Gastroesophageal sphincter (tissue), 4 donors: ENCODE data around the gene MNT. TPM values are rescaled to one million over a fixed set of nuclear protein-coding genes. Genes with fewer than 3 reads are reported as not detected.

Source experiments
- ATAC-seq: fragments of 150-250 bp; one replicate; pipeline ENCODE4 v1.9.1; 2016; ENCODE audit warnings: mild to moderate bottlenecking, moderate library complexity
- H3K27ac ChIP-seq, 4 donors: fragments of 200-600 bp; sonication (generic) in 3 of 4; 1 replicate in 3 of 4; 2 replicates in 1 of 4; pipeline ENCODE4 v1.5.1; 2016 to 2019
- H3K27me3 ChIP-seq: fragments of 200-600 bp; sonication (generic); one replicate; pipeline ENCODE4 v1.5.1; 2019
- H3K36me3 ChIP-seq, 2 donors: fragments of 200-600 bp; sonication (generic); one replicate each; pipeline ENCODE4 v1.5.1; 2019; ENCODE audit warnings: control low read depth in 1 of 2
- H3K4me1 ChIP-seq, 3 donors: fragments of 200-600 bp; sonication (generic); 1 replicate in 2 of 3; 2 replicates in 1 of 3; pipeline ENCODE4 v1.5.1; 2016 to 2019; ENCODE audit warnings: control low read depth in 2 of 3
- H3K4me3 ChIP-seq, 2 donors: fragments of 200-600 bp; sonication (generic); one replicate each; pipeline ENCODE4 v1.5.1; 2019; ENCODE audit warnings: mild to moderate bottlenecking in 1 of 2, moderate library complexity in 1 of 2
- H3K9me3 ChIP-seq, 3 donors: fragments of 200-600 bp; sonication (generic); one replicate each; pipeline ENCODE4 v1.5.1; 2017 to 2019; ENCODE audit warnings: control low read depth in 2 of 3
- EP300 ChIP-seq: sonication (generic); formaldehyde crosslinking; IDR thresholded peaks from one replicate; pipeline ENCODE4 v1.6.1; 2017; ENCODE audit warnings: antibody characterized with exemption, mild to moderate bottlenecking
- POLR2A ChIP-seq, 2 donors: fragments of 450-650 bp; IDR thresholded peaks; one replicate each; pipeline ENCODE4 v1.6.1; 2017; ENCODE audit warnings: antibody characterized with exemption in 2 of 2, mild to moderate bottlenecking in 2 of 2, moderate library complexity in 1 of 2
- POLR2AphosphoS5 ChIP-seq: sonication (generic); formaldehyde crosslinking; IDR thresholded peaks from one replicate; pipeline ENCODE4 v1.6.1; 2017; ENCODE audit warnings: antibody characterized with exemption
- WGBS, 2 donors: methylation state at CpG; one replicate each; pipeline ENCODE4 v1.1.5; 2018; ENCODE audit warnings: low coverage in 1 of 2; 5-methylcytosine and 5-hydroxymethylcytosine counted together
- total RNA-seq, 4 donors: library from RNA; depleted of rRNA; stranded (reverse); fragments of >200 nt; gene quantifications; one replicate each; pipeline ENCODE4 v1.1.0, GENCODE V29; 2016
- TF ChIP-seq, protein P1 (sequence below), 4 experiments: fragments of 200-600 bp in 2 of 4; fragments of 450-650 bp in 2 of 4; sonication (generic) in 1 of 4; IDR thresholded peaks; one replicate each; pipeline ENCODE4 v1.5.1; 2017 to 2019; ENCODE audit warnings: antibody characterized with exemption in 4 of 4, mild to moderate bottlenecking in 2 of 4, moderate library complexity in 2 of 4

The MNT gene
- total RNA-seq, 4 donors from 2014 or later, result 11.8 to 12.7 (median 12.3) TPM

DNA sequence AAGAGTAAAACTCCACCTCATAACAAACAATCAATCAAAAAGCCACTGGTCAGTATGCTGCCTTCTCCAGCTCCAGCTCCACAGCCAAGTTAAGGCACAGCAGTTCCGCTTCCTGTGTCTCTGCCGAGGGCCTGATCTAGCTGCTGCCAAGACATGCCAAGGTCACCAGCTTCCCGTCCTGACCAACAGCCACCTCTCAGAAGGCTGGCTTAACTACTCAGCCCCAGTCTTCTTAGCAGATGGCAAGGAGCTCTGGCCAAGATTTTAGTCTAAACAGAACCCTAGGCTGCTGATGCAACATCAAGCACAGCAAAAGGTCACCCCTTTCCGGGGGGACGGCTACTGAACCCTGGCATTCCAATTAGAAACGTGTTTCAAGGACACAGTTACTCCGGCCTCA lies 17.7 kb upstream of the MNT start:
- peaks cover 0 to 52% (median 12%) of the 10 kb centered on the region in 3 donors for H3K4me1 ChIP-seq
- 10 to 26% methylated on average over 4 of the region's 7 CpGs for WGBS, 2 donors
- TF ChIP-seq, protein P1, sequence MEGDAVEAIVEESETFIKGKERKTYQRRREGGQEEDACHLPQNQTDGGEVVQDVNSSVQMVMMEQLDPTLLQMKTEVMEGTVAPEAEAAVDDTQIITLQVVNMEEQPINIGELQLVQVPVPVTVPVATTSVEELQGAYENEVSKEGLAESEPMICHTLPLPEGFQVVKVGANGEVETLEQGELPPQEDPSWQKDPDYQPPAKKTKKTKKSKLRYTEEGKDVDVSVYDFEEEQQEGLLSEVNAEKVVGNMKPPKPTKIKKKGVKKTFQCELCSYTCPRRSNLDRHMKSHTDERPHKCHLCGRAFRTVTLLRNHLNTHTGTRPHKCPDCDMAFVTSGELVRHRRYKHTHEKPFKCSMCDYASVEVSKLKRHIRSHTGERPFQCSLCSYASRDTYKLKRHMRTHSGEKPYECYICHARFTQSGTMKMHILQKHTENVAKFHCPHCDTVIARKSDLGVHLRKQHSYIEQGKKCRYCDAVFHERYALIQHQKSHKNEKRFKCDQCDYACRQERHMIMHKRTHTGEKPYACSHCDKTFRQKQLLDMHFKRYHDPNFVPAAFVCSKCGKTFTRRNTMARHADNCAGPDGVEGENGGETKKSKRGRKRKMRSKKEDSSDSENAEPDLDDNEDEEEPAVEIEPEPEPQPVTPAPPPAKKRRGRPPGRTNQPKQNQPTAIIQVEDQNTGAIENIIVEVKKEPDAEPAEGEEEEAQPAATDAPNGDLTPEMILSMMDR (IDR thresholded peaks at IDR 0.05), result no peak
- no peak for TF ChIP-seq POLR2A (IDR thresholded peaks at IDR 0.05)
- peak; percentile 96 for TF ChIP-seq POLR2AphosphoS5
- no peak for TF ChIP-seq EP300
- H3K9me3 ChIP-seq, result no peaks in the 10 kb centered on the region
- peaks cover 0 to 37% of the 10 kb centered on the region in 2 donors for H3K36me3 ChIP-seq
- H3K27me3 ChIP-seq, result no peaks in the 10 kb centered on the region
- peak; percentile 64 for ATAC-seq
- peak overlapping the region; percentile 58 to 83 (median 80) for H3K27ac ChIP-seq
- no peak overlapping the region for H3K4me3 ChIP-seq

DNA sequence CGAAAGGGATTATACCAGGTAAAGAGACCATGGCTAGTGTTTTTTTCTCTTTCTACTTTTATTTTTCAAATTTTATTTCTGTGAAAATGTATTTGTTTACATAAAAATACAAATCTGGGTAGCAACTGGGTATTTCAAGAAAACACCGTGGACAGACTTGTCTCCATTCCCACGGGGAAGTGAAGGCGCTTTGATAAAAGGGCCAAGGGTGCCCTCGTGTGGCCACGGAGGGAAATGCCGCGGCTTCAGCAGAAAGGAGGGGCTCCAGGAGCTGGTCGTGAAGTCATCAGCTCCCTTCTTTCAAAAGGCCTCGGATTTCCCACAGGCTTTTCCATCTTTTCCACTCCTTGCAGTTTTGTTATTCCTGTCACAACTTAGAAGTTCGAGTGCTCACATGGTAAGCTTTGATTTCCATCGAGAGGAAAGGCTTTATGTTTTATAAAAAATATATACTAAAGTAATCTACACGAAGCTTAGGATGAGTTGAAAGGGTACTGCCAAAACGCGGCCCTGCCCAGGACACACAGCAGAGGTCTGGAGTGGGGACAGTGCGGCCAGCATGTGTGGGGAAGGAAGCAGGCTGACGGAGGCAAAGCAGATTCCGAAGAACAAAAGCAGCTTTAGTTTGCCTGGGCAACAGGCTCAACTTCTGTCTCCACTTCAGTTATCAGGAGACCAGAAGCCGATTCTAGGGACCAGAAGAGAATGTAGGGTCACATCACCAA lies 15.3 kb upstream of the MNT start:
- WGBS, 2 donors, result 16 to 23% methylated on average over 15 to 18 of the region's 19 CpGs
- H3K9me3 ChIP-seq, result no peaks in the 10 kb centered on the region
- H3K27me3 ChIP-seq, result no peaks in the 10 kb centered on the region
- ATAC-seq, result peak; percentile 83
- H3K4me1 ChIP-seq, result peaks cover 0 to 64% (median 12%) of the 10 kb centered on the region in 3 donors
- H3K4me3 ChIP-seq, result no peak overlapping the region
- peak overlapping the region in 2 of 4 donors; percentile 61 to 70 for H3K27ac ChIP-seq
- H3K36me3 ChIP-seq, result peaks cover 0 to 35% of the 10 kb centered on the region in 2 donors
- TF ChIP-seq EP300 (no peak), POLR2A (IDR thresholded peaks at IDR 0.05) (no peak), POLR2AphosphoS5 (peak; percentile 70)
- TF ChIP-seq, protein P1 (IDR thresholded peaks at IDR 0.05), result peak; percentile 94 to 98 (median 96)

DNA sequence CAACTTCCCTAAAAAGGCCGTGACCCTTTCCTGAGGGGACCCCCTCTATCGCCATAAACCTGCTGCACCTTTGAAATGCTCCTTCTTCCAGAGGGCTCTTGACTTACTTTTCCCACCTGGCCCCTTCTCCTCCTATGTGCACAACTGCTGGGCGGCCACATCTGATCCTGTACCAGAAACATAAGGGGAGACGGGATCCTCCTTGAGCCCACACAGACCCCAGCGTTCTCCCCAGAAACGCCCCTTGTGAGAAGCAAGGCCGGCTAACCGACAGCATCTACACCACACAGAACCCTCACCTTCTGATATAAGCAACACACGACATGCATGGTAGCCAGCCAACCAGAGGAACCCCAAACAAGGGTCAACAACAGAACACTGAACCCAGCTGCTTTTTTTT lies 14.2 kb upstream of the MNT start:
- no peak for ATAC-seq
- Histone ChIP-seq H3K4me3 (no peak overlapping the region), H3K9me3 (no peaks in the 10 kb centered on the region), H3K27ac (no peak overlapping the region), H3K27me3 (no peaks in the 10 kb centered on the region), H3K4me1 (peaks cover 0 to 59% (median 12%) of the 10 kb centered on the region in 3 donors), H3K36me3 (peaks cover 0 to 35% of the 10 kb centered on the region in 2 donors)
- 77 to 100% methylated on average over 1 to 8 of the region's 9 CpGs for WGBS, 2 donors
- TF ChIP-seq POLR2A (IDR thresholded peaks at IDR 0.05) (no peak), POLR2AphosphoS5 (no peak), EP300 (no peak)
- TF ChIP-seq, protein P1 (IDR thresholded peaks at IDR 0.05), result no peak

DNA sequence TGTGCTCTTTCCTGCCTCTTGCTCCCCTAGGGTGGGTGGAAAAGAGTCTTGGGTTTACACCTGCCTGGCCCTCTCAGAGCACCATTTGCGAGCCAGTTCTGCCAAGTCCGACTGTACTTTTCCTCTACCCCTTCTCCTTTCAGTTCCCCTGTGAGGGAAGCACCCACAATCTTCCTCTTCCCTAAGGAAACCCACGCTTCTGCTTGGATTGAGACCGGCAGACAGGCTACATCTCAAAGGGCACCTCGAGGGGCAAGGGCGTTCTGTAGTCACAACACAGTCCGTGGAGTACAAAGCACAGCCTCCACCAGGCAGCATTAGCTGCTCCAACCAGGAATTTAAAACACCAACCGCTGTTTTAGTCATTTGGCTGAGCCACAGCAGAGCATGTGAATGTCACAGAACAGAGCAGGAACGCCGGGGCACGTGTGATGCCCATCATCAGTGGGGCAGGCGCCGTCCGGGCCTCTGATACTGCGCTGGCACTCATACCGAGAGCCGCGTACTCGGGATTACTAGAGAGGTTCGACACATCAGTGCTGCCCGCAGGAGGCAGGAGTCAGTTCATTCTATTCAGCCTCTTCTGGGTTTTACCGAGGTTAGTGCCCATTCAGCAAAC lies 13.7 kb upstream of the MNT start:
- TF ChIP-seq POLR2AphosphoS5 (no peak), EP300 (no peak), POLR2A (IDR thresholded peaks at IDR 0.05) (no peak)
- TF ChIP-seq, protein P1 (IDR thresholded peaks at IDR 0.05), result no peak
- H3K4me3 ChIP-seq, result no peak overlapping the region
- no peak overlapping the region for H3K27ac ChIP-seq
- H3K4me1 ChIP-seq, result peaks cover 0 to 54% (median 11%) of the 10 kb centered on the region in 3 donors
- no peaks in the 10 kb centered on the region for H3K27me3 ChIP-seq
- 80% methylated on average over 3 to 4 of the region's 22 CpGs for WGBS, 2 donors
- ATAC-seq, result no peak
- peaks cover 0 to 29% of the 10 kb centered on the region in 2 donors for H3K36me3 ChIP-seq
- H3K9me3 ChIP-seq, result no peaks in the 10 kb centered on the region
